AML-193 (cell line): ENCODE results near the gene ADCYAP1R1.

ENCODE experiments used
- DNase-seq, 2 experiments: peaks; one replicate each; lab custom pipeline; 2025; lab: John Stamatoyannopoulos, UW

ADCYAP1R1 gene

GRCh38 chr7:31106303-31107105, 54.4 kb downstream of the ADCYAP1R1 start:
- no peak for DNase-seq

GRCh38 chr7:31107106-31108090, 55.3 kb downstream of the ADCYAP1R1 start:
- no peak for DNase-seq

- no peak for DNase-seq
Measured at GRCh38 chr7:31108097-31108657, 56.1 kb downstream of the ADCYAP1R1 start.

- no peak for DNase-seq
Measured at GRCh38 chr7:31109751-31110150, 57.6 kb downstream of the ADCYAP1R1 start.

GRCh38 chr7:31110331-31111108, 58.4 kb downstream of the ADCYAP1R1 start:
- no peak for DNase-seq

GRCh38 chr7:31111109-31111451, 59.0 kb downstream of the ADCYAP1R1 start:
- no peak for DNase-seq

GRCh38 chr7:31113660-31114059, 61.6 kb downstream of the ADCYAP1R1 start:
- no peak for DNase-seq

- DNase-seq: peak; percentile 5 to 7
Measured at GRCh38 chr7:31114593-31115343, 62.7 kb downstream of the ADCYAP1R1 start.

- no peak for DNase-seq
Measured at GRCh38 chr7:31116615-31117014, 64.5 kb downstream of the ADCYAP1R1 start.

GRCh38 chr7:31119249-31119648, 67.1 kb downstream of the ADCYAP1R1 start:
- DNase-seq: no peak

- no peak for DNase-seq
Measured at GRCh38 chr7:31120800-31121513, 68.8 kb downstream of the ADCYAP1R1 start.

GRCh38 chr7:31121601-31122000, 69.5 kb downstream of the ADCYAP1R1 start:
- DNase-seq: no peak

GRCh38 chr7:31122649-31123058, 70.5 kb downstream of the ADCYAP1R1 start:
- peak; percentile 57 to 71 for DNase-seq

- no peak for DNase-seq
Measured at GRCh38 chr7:31123321-31123720, 71.2 kb downstream of the ADCYAP1R1 start.

GRCh38 chr7:31123726-31124125, 71.6 kb downstream of the ADCYAP1R1 start:
- no peak for DNase-seq

- no peak for DNase-seq
Measured at GRCh38 chr7:31125171-31125570, 73.1 kb downstream of the ADCYAP1R1 start.

GRCh38 chr7:31126976-31127375, 74.9 kb downstream of the ADCYAP1R1 start:
- DNase-seq: no peak

GRCh38 chr7:31129067-31129466, 77.0 kb downstream of the ADCYAP1R1 start:
- no peak for DNase-seq

GRCh38 chr7:31133497-31133896, 81.4 kb downstream of the ADCYAP1R1 start:
- no peak for DNase-seq
